IPS-18a (cell line): Measurements from ENCODE around the gene P4HA2.

Experiments used
- H3K27ac ChIP-seq: one replicate; pipeline ENCODE4 v1.5.1; 2013; ENCODE audit warnings: low read length
- H3K27me3 ChIP-seq: one replicate; pipeline ENCODE4 v1.6.1; 2013; ENCODE audit warnings: mild to moderate bottlenecking, low read length; ENCODE audit not compliant: control insufficient read depth, insufficient read depth
- H3K36me3 ChIP-seq: one replicate; pipeline ENCODE4 v1.6.1; 2013; ENCODE audit warnings: low read depth, low read length; ENCODE audit not compliant: control insufficient read depth
- H3K4me1 ChIP-seq: one replicate; pipeline ENCODE4 v1.6.1; 2013; ENCODE audit warnings: low read depth, low read length; ENCODE audit not compliant: control insufficient read depth
- H3K4me3 ChIP-seq: one replicate; pipeline ENCODE4 v1.5.1; 2013; ENCODE audit warnings: low read length
- H3K9ac ChIP-seq: one replicate; pipeline ENCODE4 v1.6.1; 2013; ENCODE audit warnings: mild to moderate bottlenecking, low read length, moderate library complexity
- H3K9me3 ChIP-seq: one replicate; pipeline ENCODE4 v1.6.1; 2013; ENCODE audit warnings: low read depth, low read length; ENCODE audit not compliant: control insufficient read depth

P4HA2 gene

DNA sequence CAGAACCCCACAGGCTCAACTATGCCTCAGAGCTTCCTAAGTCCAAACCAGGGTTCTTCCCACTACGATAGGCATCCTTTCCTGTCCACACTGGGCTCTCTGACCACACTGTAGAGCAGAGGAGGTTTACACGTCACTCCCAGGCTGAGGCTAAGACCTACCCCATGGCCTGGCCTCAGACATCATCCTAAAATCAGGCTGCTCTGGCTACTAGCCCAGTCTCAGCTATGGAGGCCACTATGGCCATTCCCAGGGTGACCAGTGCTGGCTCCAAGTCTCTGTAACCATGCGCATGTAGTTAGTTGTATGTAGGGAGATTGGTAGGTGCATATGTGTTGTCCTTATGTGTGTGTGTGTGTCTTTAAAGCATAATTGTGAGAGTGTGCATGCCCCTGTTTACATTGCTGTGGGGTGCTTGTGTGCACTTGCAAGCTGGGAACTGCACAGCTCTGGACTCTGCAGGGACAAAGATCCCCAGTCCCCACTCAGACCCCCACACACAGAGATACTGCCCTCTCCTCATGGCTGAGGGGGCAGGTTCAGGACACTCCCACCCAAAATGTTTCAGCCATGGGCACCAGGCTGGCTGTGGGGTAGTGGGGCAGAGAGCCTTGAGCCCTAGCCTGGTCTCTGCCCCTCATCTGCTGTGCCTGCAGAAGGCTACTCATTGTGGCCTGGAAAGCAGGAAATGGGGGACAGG, 42.1 kb upstream of the P4HA2 start:
- Histone ChIP-seq H3K4me1 (peaks cover 3% of the 10 kb centered on the region), H3K27ac (no peak overlapping the region), H3K9ac (no peak overlapping the region), H3K9me3 (no peaks in the 10 kb centered on the region), H3K36me3 (no peaks in the 10 kb centered on the region), H3K27me3 (no peaks in the 10 kb centered on the region), H3K4me3 (no peak overlapping the region)

DNA sequence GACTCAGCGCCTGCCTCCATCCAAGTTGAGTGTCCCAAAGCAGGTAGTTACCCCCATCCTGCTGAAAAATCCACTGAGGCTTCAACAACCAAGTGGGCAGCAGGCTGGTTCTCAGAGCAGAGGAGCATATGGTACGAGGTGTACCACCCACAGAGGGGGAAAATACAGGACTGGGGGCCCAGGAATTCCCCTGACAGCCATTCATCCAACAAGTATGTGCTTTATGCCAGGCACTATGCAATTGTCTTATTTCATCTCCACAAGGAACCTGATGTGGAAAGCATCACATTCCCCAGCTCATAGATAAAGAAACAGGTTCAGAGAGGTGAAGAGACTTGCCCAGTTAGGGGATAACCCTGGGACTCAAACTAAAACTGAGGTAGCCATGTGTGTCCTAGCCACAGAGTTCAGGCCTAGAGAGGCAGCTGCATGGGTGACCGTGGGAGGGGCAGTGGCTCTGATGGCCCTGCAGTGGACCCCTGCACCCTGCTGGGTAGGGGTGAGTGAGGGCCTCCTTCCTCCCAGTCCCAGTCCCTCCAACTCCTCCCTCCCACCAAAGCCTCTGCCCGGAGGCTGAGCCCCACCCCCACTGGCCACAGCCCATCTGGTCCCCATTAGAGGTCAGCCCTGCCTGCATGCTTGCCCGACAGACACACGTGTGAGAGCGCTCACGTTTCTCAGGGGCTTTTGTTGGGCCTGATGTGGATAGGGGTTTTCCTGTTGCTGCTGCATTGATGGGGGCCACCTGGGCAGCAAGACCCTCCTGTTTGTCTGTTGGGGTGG, 41.3 kb upstream of the P4HA2 start:
- Histone ChIP-seq H3K9ac (no peak overlapping the region), H3K27ac (no peak overlapping the region), H3K4me1 (peaks cover 3% of the 10 kb centered on the region), H3K9me3 (no peaks in the 10 kb centered on the region), H3K27me3 (no peaks in the 10 kb centered on the region), H3K36me3 (no peaks in the 10 kb centered on the region), H3K4me3 (no peak overlapping the region)

GRCh38 chr5:132267931-132268768, 40.5 kb upstream of the P4HA2 start:
- Histone ChIP-seq H3K27me3 (no peaks in the 10 kb centered on the region), H3K4me3 (no peak overlapping the region), H3K27ac (no peak overlapping the region), H3K4me1 (peaks cover 3% of the 10 kb centered on the region), H3K36me3 (no peaks in the 10 kb centered on the region), H3K9ac (no peak overlapping the region), H3K9me3 (no peaks in the 10 kb centered on the region)

DNA sequence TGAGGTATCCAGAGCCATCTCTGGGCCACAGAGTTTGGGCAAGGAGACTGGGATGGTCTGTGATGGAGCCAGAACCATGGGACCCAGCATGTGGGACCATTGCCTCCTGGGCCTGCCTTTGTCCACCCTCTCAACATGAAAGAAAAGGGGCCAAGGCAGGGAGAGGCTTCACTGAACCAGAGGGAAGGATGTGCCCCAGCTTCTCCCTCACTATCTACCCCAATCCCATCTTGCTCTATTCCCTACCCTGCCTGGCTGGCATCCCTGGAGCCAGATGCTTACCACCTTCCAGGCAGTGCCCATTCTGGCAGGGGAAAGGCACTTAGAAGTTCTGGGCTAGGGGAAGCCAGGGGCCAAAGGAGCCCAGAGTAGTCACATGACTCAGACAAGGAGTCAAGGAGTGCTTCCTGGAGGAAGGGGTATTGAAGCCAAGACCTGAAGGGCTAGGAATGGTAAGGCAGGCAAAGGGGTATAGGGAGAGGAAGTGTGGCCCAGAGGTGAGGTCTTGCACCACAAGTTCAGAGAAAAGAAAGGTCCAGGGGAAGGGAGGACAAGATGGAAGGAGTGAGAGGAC, 39.6 kb upstream of the P4HA2 start:
- Histone ChIP-seq H3K36me3 (no peaks in the 10 kb centered on the region), H3K27ac (no peak overlapping the region), H3K9ac (no peak overlapping the region), H3K9me3 (no peaks in the 10 kb centered on the region), H3K27me3 (no peaks in the 10 kb centered on the region), H3K4me1 (no peaks in the 10 kb centered on the region), H3K4me3 (no peak overlapping the region)

- Histone ChIP-seq H3K36me3 (no peaks in the 10 kb centered on the region), H3K4me3 (no peak overlapping the region), H3K27me3 (no peaks in the 10 kb centered on the region), H3K9me3 (no peaks in the 10 kb centered on the region), H3K4me1 (no peaks in the 10 kb centered on the region), H3K27ac (no peak overlapping the region), H3K9ac (no peak overlapping the region)
Measured at GRCh38 chr5:132266836-132267160, 39.1 kb upstream of the P4HA2 start.

- Histone ChIP-seq H3K9me3 (no peaks in the 10 kb centered on the region), H3K4me3 (no peak overlapping the region), H3K9ac (no peak overlapping the region), H3K27me3 (no peaks in the 10 kb centered on the region), H3K36me3 (no peaks in the 10 kb centered on the region), H3K4me1 (no peaks in the 10 kb centered on the region), H3K27ac (no peak overlapping the region)
Measured at GRCh38 chr5:132266031-132266835, 38.6 kb upstream of the P4HA2 start.

DNA sequence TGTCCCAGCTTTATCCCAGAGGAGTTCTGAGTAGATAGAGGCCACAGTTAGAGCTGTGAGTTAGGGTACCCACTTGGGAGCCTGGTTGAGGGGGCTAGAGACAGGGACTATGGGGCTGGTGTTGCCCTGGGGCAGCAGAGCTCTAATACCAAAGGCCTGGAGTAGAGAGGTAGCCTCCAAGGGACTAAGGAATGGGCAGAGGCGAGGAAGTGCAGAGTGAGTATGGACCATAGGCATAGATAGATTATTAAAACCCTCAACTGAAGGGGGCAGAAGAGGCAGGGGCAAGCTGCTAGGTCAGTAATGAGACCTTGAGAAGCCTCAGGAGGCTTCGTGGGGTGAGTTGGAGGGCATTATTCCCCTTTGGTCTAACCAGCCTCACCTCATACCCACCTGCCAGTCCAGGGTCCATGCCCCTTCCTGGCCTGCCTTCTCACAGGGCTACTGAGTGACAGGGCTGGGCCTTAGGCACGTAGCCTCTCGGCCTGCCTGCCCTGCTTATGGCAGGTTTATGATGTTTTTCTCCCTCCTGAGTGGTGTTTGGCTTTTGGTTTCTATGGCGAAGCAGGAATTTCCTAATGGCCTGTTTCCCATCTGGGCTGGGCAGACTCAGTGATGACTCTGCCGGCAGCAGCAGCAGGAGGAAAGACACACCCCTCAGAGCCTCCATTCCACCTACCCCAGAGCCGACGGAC, 37.8 kb upstream of the P4HA2 start:
- Histone ChIP-seq H3K27me3 (no peaks in the 10 kb centered on the region), H3K9ac (no peak overlapping the region), H3K36me3 (no peaks in the 10 kb centered on the region), H3K4me1 (no peaks in the 10 kb centered on the region), H3K9me3 (no peaks in the 10 kb centered on the region), H3K27ac (no peak overlapping the region), H3K4me3 (no peak overlapping the region)

DNA sequence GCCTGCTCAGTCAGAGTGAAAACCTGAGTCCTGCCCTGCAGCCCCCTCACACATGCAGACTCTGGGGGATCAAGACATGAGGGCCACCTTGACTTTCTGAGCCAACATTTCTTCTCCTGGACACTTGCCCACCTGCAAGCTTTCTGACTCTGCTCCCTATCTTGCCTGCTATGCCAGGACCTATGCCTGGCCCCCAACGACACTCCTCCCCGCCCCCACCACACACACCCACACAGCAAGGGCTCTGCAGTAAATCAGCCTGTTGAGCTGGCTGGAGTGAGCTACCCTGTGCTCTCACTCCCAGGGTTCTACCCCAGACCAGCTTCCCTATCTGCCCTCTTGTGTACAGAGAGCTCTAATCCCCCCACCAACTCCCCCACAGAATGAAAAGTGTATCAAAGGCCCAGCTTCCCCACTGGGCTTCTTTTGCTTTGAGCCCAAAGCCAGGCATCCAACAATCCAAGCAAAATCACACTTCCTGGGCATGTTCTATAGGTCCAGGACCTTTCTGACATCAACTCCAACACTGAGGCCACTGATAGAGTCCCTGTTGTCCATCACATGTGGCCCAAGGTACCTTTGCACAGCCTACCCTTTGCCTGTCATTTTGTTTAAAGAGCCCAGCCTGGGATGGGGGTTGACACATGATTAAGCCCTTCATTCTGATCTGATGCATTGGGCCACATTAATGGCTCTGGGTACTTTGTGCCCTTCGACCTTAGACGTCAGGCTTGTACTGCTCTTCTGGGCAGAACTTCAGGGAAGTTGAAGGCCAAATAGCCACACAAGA, 37.1 kb upstream of the P4HA2 start:
- H3K9me3 ChIP-seq, result no peaks in the 10 kb centered on the region
- no peaks in the 10 kb centered on the region for H3K27me3 ChIP-seq
- H3K4me1 ChIP-seq, result no peaks in the 10 kb centered on the region
- no peak overlapping the region for H3K4me3 ChIP-seq
- no peak overlapping the region for H3K9ac ChIP-seq
- no peaks in the 10 kb centered on the region for H3K36me3 ChIP-seq
- no peak overlapping the region for H3K27ac ChIP-seq

DNA sequence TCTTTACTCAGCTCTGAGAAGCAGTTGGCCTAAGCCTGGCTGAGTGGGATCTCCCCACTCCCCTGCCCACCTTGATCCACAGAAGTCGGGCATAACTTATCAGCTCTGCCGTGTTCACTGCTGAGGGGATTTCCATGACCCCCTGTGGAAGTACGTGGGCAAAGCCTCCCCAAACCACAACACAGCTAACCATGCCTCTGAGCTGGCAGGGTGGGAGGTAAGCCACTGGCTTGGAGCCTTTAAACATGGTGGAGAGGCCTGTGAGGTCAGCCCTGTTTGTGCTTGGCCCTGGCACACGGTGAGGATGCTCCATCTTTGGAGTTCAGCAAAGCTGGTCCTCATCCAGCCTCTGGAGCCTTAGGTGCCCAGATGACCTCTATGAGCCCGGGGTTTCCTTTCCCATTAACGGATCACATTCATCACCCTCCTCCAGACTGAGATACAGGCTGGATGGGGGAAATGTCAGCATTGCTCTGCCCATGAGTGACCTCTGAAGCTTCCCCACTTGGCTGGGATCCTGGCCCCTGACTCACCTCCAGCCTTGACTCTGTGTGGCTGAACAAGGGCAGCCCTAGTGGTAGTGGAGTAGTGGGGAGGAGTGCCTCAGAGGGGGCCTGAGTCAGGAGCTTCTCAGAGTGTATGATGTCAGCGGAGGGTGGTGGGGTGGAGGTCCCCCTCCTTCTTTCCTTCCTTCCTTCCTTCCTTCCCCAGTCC, 36.1 kb upstream of the P4HA2 start:
- H3K27ac ChIP-seq, result no peak overlapping the region

More for the DNA sequence above, 36.1 kb upstream of the P4HA2 start:
- Histone ChIP-seq H3K36me3 (no peaks in the 10 kb centered on the region), H3K27me3 (no peaks in the 10 kb centered on the region), H3K4me3 (no peak overlapping the region), H3K4me1 (no peaks in the 10 kb centered on the region), H3K9ac (no peak overlapping the region), H3K9me3 (no peaks in the 10 kb centered on the region)
